Measurements from ENCODE around the gene ABCA4. TPM values are rescaled to one million over a fixed set of nuclear protein-coding genes. Genes with fewer than 3 reads are reported as not detected.

ABCA4 gene
- 10.8 TPM for total RNA-seq

DNA sequence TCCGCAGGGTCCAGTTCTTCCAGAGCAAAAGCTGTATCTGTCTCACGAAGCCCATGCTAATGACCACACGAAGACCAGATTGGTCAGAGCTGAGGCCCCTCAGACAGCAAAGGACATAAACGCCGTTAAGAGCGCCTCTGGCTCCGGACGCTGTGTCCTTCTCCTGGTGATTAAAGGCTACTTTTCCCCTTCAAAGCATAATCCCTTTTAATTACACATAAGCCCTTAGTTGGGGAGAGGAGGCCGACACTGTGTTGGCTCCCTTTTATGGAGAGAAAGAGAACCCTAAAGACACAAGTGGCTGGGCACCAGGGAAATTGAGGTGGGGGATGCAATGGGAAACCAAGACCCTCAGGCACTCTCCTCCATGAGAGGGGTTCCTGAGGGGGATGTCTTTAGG is at the start of gene ABCA4:
ABCA4 (minus strand) TSS at position 158 of the 400 bp plus-strand sequence; CDS start at position 55, 103 bp downstream.

Other genes with a start within 250 kb of the ABCA4 start
- gene DNTTIP2, start 241.9 kb downstream of the ABCA4 start, total RNA-seq: 16.2 TPM
- gene GCLM, start 211.7 kb downstream of the ABCA4 start, total RNA-seq: 6.0 TPM
- gene ARHGAP29, start 116.4 kb upstream of the ABCA4 start, total RNA-seq: 83.4 TPM

Measured in metanephros (tissue), 1 donor.